ENCODE measurements around the gene SPACA9. TPM values are rescaled to one million over a fixed set of nuclear protein-coding genes. Genes with fewer than 3 reads are reported as not detected.

The SPACA9 gene
- polyA plus RNA-seq, 1 experiment: 3.6 TPM

DNA sequence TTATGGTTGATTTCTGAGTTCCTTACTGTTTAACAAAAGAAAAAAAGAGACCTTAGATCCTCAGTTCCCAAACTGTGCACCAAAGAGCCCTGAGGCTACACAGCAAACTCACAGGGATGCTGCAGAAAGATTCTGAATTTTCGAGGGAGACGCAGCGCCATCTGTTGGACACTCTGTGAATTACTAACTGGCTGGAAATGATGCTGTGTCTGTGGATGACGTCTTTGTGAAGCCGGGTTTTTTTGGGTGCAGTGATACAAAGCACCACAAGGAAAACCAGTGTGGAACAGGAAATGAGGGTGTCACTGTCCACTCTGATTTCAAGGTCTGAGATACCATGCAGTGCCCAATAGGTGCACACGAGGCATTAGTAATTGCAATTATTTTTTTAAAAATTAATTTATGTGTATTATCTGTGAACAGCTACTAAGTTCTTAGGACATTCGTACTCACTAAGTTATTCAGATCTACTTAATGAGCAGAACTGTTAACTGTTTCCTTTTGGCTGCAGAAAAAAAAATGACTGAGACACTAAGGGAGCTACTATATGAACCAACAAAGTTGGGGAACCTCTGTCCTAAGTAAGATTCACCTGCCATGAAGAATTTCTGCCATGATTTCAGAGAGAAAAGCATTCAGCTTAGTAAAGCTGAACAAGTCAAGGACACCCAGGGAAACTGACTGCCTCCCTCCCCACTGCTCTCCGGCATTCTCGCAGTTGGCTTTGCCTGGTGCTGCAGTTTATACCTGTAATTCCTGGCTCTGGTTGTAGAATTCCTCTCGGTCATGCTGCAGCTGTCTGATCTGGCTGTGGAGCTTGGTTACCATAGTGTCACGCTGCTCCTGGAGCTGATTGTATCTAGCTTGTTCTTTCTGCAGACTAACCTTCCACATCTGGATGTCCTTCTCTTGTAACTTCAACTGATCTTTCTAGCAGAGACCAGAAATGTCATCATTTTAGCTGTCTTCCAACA lies 23.4 kb downstream of the SPACA9 start:
- no peak overlapping the region for H3K27ac ChIP-seq (ENCODE audit: low read depth, low read length)
- POLR2A ChIA-PET: no interaction called here

GRCh38 chr9:132903574-132904492 lies 25.1 kb downstream of the SPACA9 start:
- TF ChIP-seq, protein P1, sequence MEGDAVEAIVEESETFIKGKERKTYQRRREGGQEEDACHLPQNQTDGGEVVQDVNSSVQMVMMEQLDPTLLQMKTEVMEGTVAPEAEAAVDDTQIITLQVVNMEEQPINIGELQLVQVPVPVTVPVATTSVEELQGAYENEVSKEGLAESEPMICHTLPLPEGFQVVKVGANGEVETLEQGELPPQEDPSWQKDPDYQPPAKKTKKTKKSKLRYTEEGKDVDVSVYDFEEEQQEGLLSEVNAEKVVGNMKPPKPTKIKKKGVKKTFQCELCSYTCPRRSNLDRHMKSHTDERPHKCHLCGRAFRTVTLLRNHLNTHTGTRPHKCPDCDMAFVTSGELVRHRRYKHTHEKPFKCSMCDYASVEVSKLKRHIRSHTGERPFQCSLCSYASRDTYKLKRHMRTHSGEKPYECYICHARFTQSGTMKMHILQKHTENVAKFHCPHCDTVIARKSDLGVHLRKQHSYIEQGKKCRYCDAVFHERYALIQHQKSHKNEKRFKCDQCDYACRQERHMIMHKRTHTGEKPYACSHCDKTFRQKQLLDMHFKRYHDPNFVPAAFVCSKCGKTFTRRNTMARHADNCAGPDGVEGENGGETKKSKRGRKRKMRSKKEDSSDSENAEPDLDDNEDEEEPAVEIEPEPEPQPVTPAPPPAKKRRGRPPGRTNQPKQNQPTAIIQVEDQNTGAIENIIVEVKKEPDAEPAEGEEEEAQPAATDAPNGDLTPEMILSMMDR (IDR thresholded peaks at IDR 0.05; ENCODE audit: low read depth, low read length): no peak
- no peaks in the 10 kb centered on the region for H3K27me3 ChIP-seq (ENCODE audit: control insufficient read depth, insufficient read depth, low read length)
- no peak overlapping the region for H3K4me3 ChIP-seq (ENCODE audit: low read depth, low read length)
- no peaks in the 10 kb centered on the region for H3K9me3 ChIP-seq (ENCODE audit: control insufficient read depth, insufficient read depth, low read length)
- POLR2A ChIA-PET: interaction anchor here (0.7 kb wide), 1 partner anchor 8 kb away, joined by 3 read pairs; no protein-coding TSS in a partner anchor
- no peak overlapping the region for H3K27ac ChIP-seq (ENCODE audit: low read depth, low read length)
- no peak for DNase-seq (ENCODE audit: low read depth, low spot score)
- CTCF ChIA-PET: interaction anchor here (1.0 to 3.0 kb wide), 9 partner anchors 10 to 493 kb away, joined by 3 to 39 read pairs (median 4); partner anchors contain the start of gene SPACA9

More for the DNA sequence above, 23.4 kb downstream of the SPACA9 start:
- Histone ChIP-seq H3K9me3 (ENCODE audit: control insufficient read depth, insufficient read depth, low read length) (no peaks in the 10 kb centered on the region), H3K4me3 (ENCODE audit: low read depth, low read length) (no peak overlapping the region), H3K27me3 (ENCODE audit: control insufficient read depth, insufficient read depth, low read length) (no peaks in the 10 kb centered on the region)
- CTCF ChIA-PET: interaction anchor here (0.5 to 3.0 kb wide), 47 partner anchors 9 to 474 kb away, joined by 3 to 39 read pairs (median 4); partner anchors contain the start of genes AK8 and SPACA9
- peak; percentile 57 for DNase-seq (ENCODE audit: low read depth, low spot score)
- TF ChIP-seq, protein P1 (IDR thresholded peaks at IDR 0.05; ENCODE audit: low read depth, low read length): peak; percentile 92

DNA sequence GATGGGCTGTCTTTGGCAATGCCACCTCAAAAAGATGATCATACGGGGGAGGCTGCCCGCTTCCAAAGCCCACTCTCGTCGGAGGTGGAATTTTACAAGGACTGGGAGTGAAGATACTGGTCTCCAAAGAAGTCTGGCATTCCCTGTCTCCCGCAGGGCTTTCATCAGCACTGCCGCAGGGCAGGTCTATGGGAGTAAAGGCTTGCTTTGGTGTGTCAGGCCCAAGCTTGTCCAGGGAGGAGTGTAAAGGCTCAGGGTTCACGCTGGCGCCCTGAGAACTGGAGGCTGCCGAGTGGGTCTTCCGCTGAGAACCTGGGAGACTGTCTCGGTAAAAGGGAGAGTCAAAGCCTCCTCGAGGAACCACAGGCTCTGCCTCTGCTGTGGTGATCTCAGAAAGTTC lies 27.0 kb downstream of the SPACA9 start:
- Histone ChIP-seq H3K9me3 (ENCODE audit: control insufficient read depth, insufficient read depth, low read length) (no peaks in the 10 kb centered on the region), H3K27ac (ENCODE audit: low read depth, low read length) (no peak overlapping the region), H3K4me3 (ENCODE audit: low read depth, low read length) (no peak overlapping the region), H3K27me3 (ENCODE audit: control insufficient read depth, insufficient read depth, low read length) (no peaks in the 10 kb centered on the region)
- ChIA-PET CTCF (interaction anchor here (0.7 kb wide), 1 partner anchor 1314 kb away, joined by 3 read pairs; no protein-coding TSS in a partner anchor), POLR2A (no interaction called here)
- no peak for DNase-seq (ENCODE audit: low read depth, low spot score)
- TF ChIP-seq, protein P1 (IDR thresholded peaks at IDR 0.05; ENCODE audit: low read depth, low read length): no peak

GRCh38 chr9:132908635-132909034 lies 29.9 kb downstream of the SPACA9 start:
- Histone ChIP-seq H3K27ac (ENCODE audit: low read depth, low read length) (no peak overlapping the region), H3K9me3 (ENCODE audit: control insufficient read depth, insufficient read depth, low read length) (no peaks in the 10 kb centered on the region), H3K27me3 (ENCODE audit: control insufficient read depth, insufficient read depth, low read length) (no peaks in the 10 kb centered on the region), H3K4me3 (ENCODE audit: low read depth, low read length) (no peak overlapping the region)
- no peak for DNase-seq (ENCODE audit: low read depth, low spot score)
- POLR2A ChIA-PET: no interaction called here
- TF ChIP-seq, protein P1 (IDR thresholded peaks at IDR 0.05; ENCODE audit: low read depth, low read length): no peak
- CTCF ChIA-PET: interaction anchor here (0.6 kb wide), 1 partner anchor 113 kb away, joined by 3 read pairs; no protein-coding TSS in a partner anchor
